ENCODE results near the gene MAP2. TPM values are rescaled to one million over a fixed set of nuclear protein-coding genes. Genes with fewer than 3 reads are reported as not detected.

Gene MAP2
- total RNA-seq, 4 donors from 2014 or later, result 2.0 to 6.4 (median 2.7) TPM

GRCh38 chr2:209601497-209601896, 177.7 kb downstream of the MAP2 start:
- Histone ChIP-seq H3K9me3 (no peaks in the 10 kb centered on the region), H3K27me3 (no peaks in the 10 kb centered on the region), H3K4me3 (no peak overlapping the region), H3K36me3 (no peaks in the 10 kb centered on the region), H3K4me1 (no peaks in the 10 kb centered on the region), H3K27ac (no peak overlapping the region)
- no peak for DNase-seq
- no peak for TF ChIP-seq EP300 (IDR thresholded peaks at IDR 0.05; ENCODE audit: low read depth)
- no peak for TF ChIP-seq CTCF (IDR thresholded peaks at IDR 0.05)
- no peak for TF ChIP-seq POLR2AphosphoS5 (IDR thresholded peaks at IDR 0.05)
- no peak for TF ChIP-seq POLR2A (IDR thresholded peaks at IDR 0.05)
- WGBS, 2 donors (ENCODE audit: low coverage in 1 of 2), result 83 to 100% methylated on average over 1 of the region's 1 CpG
- intact Hi-C loops (cut with DNase I; ENCODE audit: low total_unique reads), result loop anchor here (5.0 kb wide), 1 partner anchor 879 kb away; no protein-coding TSS in a partner anchor
- in situ Hi-C loops (cut with MboI; ENCODE audit: low pct_ligation_motif_present in 1 of 4, low pct_unique_long_range_greater_than_20kb in 1 of 4, low sequenced_read_pairs in 3 of 4), result no loop called here

- no peaks in the 10 kb centered on the region for H3K4me1 ChIP-seq
- no peaks in the 10 kb centered on the region for H3K36me3 ChIP-seq
- no peak overlapping the region for H3K27ac ChIP-seq
- no peaks in the 10 kb centered on the region for H3K9me3 ChIP-seq
- no peak overlapping the region for H3K4me3 ChIP-seq
- intact Hi-C loops (cut with DNase I; ENCODE audit: low total_unique reads) (loop anchor here (5.0 kb wide), 1 partner anchor 880 kb away; no protein-coding TSS in a partner anchor), in situ Hi-C loops (cut with MboI; ENCODE audit: low pct_ligation_motif_present in 1 of 4, low pct_unique_long_range_greater_than_20kb in 1 of 4, low sequenced_read_pairs in 3 of 4) (no loop called here)
- DNase-seq, result no peak
- no peaks in the 10 kb centered on the region for H3K27me3 ChIP-seq
- TF ChIP-seq CTCF (IDR thresholded peaks at IDR 0.05), result no peak
- TF ChIP-seq POLR2A (IDR thresholded peaks at IDR 0.05), result no peak
- TF ChIP-seq POLR2AphosphoS5 (IDR thresholded peaks at IDR 0.05), result no peak
- TF ChIP-seq EP300 (IDR thresholded peaks at IDR 0.05; ENCODE audit: low read depth), result no peak
- 58 to 70% methylated on average over 1 of the region's 1 CpG for WGBS, 2 donors (ENCODE audit: low coverage in 1 of 2)
Measured at GRCh38 chr2:209602259-209602658, 178.4 kb downstream of the MAP2 start.

GRCh38 chr2:209609531-209609930, 185.7 kb downstream of the MAP2 start:
- intact Hi-C loops (cut with DNase I; ENCODE audit: low total_unique reads), result no loop called here
- in situ Hi-C loops (cut with MboI; ENCODE audit: low pct_ligation_motif_present in 1 of 4, low pct_unique_long_range_greater_than_20kb in 1 of 4, low sequenced_read_pairs in 3 of 4), result no loop called here

GRCh38 chr2:209610631-209611030, 186.8 kb downstream of the MAP2 start:
- no peaks in the 10 kb centered on the region for H3K36me3 ChIP-seq
- intact Hi-C loops (cut with DNase I; ENCODE audit: low total_unique reads) (no loop called here), in situ Hi-C loops (cut with MboI; ENCODE audit: low pct_ligation_motif_present in 1 of 4, low pct_unique_long_range_greater_than_20kb in 1 of 4, low sequenced_read_pairs in 3 of 4) (no loop called here)
- no peak for TF ChIP-seq POLR2AphosphoS5 (IDR thresholded peaks at IDR 0.05)
- TF ChIP-seq CTCF (IDR thresholded peaks at IDR 0.05), result no peak
- no peak for TF ChIP-seq POLR2A (IDR thresholded peaks at IDR 0.05)
- no peak for TF ChIP-seq EP300 (IDR thresholded peaks at IDR 0.05; ENCODE audit: low read depth)
- WGBS, 2 donors (ENCODE audit: low coverage in 1 of 2), result 74 to 86% methylated on average over 1 of the region's 1 CpG
- H3K27ac ChIP-seq, result no peak overlapping the region
- no peak for DNase-seq
- H3K9me3 ChIP-seq, result no peaks in the 10 kb centered on the region
- no peak overlapping the region for H3K4me3 ChIP-seq
- no peaks in the 10 kb centered on the region for H3K27me3 ChIP-seq
- no peaks in the 10 kb centered on the region for H3K4me1 ChIP-seq

More at GRCh38 chr2:209609531-209609930, 185.7 kb downstream of the MAP2 start:
- Histone ChIP-seq H3K4me1 (no peaks in the 10 kb centered on the region), H3K36me3 (no peaks in the 10 kb centered on the region), H3K4me3 (no peak overlapping the region), H3K27me3 (no peaks in the 10 kb centered on the region), H3K27ac (no peak overlapping the region), H3K9me3 (no peaks in the 10 kb centered on the region)
- DNase-seq, result no peak
- WGBS, 2 donors (ENCODE audit: low coverage in 1 of 2), result 62 to 89% methylated on average over 2 of the region's 2 CpGs
- TF ChIP-seq EP300 (IDR thresholded peaks at IDR 0.05; ENCODE audit: low read depth) (no peak), CTCF (IDR thresholded peaks at IDR 0.05) (no peak), POLR2A (IDR thresholded peaks at IDR 0.05) (no peak), POLR2AphosphoS5 (IDR thresholded peaks at IDR 0.05) (no peak)

All from transverse colon (tissue), 4 donors.